Parathyroid adenoma (tissue), 2 donors: ENCODE measurements around the gene MCC.

Experiments used
- H2AFZ ChIP-seq: fragments of 300-600 bp; sonication (generic); one replicate; pipeline ENCODE4 v1.7.0; 2017; ENCODE audit warnings: antibody characterized with exemption, mild to moderate bottlenecking
- H3K27ac ChIP-seq: fragments of 300-600 bp; sonication (generic); one replicate; pipeline ENCODE4 v1.7.0; 2017
- H3K27me3 ChIP-seq: fragments of 300-600 bp; sonication (generic); one replicate; pipeline ENCODE4 v1.7.0; 2017; ENCODE audit warnings: low read length; ENCODE audit not compliant: control insufficient read depth, insufficient read depth
- H3K36me3 ChIP-seq: fragments of 300-600 bp; sonication (generic); one replicate; pipeline ENCODE4 v1.7.0; 2017; ENCODE audit warnings: low read length; ENCODE audit not compliant: control insufficient read depth, insufficient read depth
- H3K4me1 ChIP-seq: fragments of 300-600 bp; sonication (generic); one replicate; pipeline ENCODE4 v1.7.0; 2017; ENCODE audit warnings: control low read depth
- H3K4me2 ChIP-seq: fragments of 300-600 bp; sonication (generic); one replicate; pipeline ENCODE4 v1.7.0; 2017; ENCODE audit warnings: low read length
- H3K4me3 ChIP-seq: fragments of 300-600 bp; sonication (generic); one replicate; pipeline ENCODE4 v1.7.0; 2017; ENCODE audit warnings: low read depth, low read length
- H3K79me2 ChIP-seq: fragments of 300-600 bp; sonication (generic); one replicate; pipeline ENCODE4 v1.7.0; 2017; ENCODE audit warnings: control low read depth
- H3K9ac ChIP-seq: fragments of 300-600 bp; sonication (generic); one replicate; pipeline ENCODE4 v1.7.0; 2017; ENCODE audit warnings: mild to moderate bottlenecking
- H3K9me3 ChIP-seq: fragments of 300-600 bp; sonication (generic); one replicate; pipeline ENCODE4 v1.7.0; 2017; ENCODE audit warnings: low read length; ENCODE audit not compliant: control insufficient read depth
- CTCF ChIP-seq: fragments of 300-600 bp; sonication (generic); IDR thresholded peaks from one replicate; pipeline ENCODE4 v1.7.0; 2017; ENCODE audit warnings: antibody characterized with exemption, mild to moderate bottlenecking
- donor health status: primary hyperparathyroidism.

The MCC gene

DNA sequence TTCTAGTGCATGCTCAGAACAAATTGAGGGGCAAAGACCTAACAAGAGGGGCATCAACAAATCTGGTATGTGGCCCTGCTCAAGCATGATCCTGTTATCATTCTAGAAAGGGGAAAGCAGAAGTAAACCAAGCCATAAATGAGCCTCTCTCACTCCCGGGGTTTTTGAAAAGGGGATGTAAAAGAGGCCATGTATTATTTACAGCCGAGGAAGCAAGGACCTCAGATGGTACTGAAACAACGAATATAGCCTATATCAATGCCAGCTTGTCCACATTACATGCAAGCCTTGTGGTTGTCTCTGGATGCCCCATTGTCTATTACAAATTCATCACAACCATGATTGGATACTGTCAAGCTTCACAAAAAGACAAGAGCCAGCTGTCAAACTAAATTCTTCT, 300.3 kb downstream of the MCC start:
- Histone ChIP-seq H3K9me3 (no peaks in the 10 kb centered on the region), H2AFZ (no peak overlapping the region), H3K4me1 (peaks cover 56% of the 10 kb centered on the region), H3K4me2 (no peak overlapping the region), H3K36me3 (no peaks in the 10 kb centered on the region), H3K27me3 (no peaks in the 10 kb centered on the region), H3K4me3 (no peak overlapping the region), H3K27ac (no peak overlapping the region), H3K79me2 (peaks cover 90% of the 10 kb centered on the region), H3K9ac (no peak overlapping the region)
- TF ChIP-seq CTCF, result no peak

GRCh38 chr5:113186061-113186460, 302.2 kb downstream of the MCC start:
- Histone ChIP-seq H3K4me3 (no peak overlapping the region), H3K9me3 (no peaks in the 10 kb centered on the region), H3K27me3 (no peaks in the 10 kb centered on the region), H3K4me2 (peak overlapping the region; percentile 20), H3K4me1 (peaks cover 68% of the 10 kb centered on the region), H3K9ac (no peak overlapping the region), H3K27ac (no peak overlapping the region), H2AFZ (no peak overlapping the region), H3K79me2 (peaks cover 82% of the 10 kb centered on the region), H3K36me3 (no peaks in the 10 kb centered on the region)
- no peak for TF ChIP-seq CTCF

DNA sequence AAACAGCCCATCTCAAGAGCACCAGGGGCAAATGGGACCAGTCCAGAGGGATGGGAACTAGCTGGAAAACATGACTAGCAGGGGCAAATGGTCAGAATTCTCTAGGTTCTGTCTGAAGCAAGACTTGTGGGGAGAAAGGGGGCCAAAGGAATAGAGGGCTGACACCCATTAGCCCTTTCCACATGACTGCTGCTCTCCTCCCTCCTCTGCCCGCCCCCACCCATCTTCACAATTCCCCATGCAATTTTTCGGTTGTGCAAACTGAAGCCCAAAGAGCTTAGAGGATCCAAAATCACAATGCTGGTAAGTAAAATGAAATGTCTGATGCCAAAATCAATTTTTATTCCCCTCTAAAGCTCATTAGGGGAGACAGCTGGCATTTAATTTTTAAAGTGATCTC, 304.6 kb downstream of the MCC start:
- H2AFZ ChIP-seq, result no peak overlapping the region
- no peaks in the 10 kb centered on the region for H3K36me3 ChIP-seq
- H3K9ac ChIP-seq, result no peak overlapping the region
- peaks cover 54% of the 10 kb centered on the region for H3K4me1 ChIP-seq
- TF ChIP-seq CTCF, result no peak
- no peak overlapping the region for H3K27ac ChIP-seq
- H3K27me3 ChIP-seq, result no peaks in the 10 kb centered on the region
- no peaks in the 10 kb centered on the region for H3K9me3 ChIP-seq
- H3K79me2 ChIP-seq, result peaks cover 74% of the 10 kb centered on the region
- H3K4me3 ChIP-seq, result no peak overlapping the region
- no peak overlapping the region for H3K4me2 ChIP-seq

DNA sequence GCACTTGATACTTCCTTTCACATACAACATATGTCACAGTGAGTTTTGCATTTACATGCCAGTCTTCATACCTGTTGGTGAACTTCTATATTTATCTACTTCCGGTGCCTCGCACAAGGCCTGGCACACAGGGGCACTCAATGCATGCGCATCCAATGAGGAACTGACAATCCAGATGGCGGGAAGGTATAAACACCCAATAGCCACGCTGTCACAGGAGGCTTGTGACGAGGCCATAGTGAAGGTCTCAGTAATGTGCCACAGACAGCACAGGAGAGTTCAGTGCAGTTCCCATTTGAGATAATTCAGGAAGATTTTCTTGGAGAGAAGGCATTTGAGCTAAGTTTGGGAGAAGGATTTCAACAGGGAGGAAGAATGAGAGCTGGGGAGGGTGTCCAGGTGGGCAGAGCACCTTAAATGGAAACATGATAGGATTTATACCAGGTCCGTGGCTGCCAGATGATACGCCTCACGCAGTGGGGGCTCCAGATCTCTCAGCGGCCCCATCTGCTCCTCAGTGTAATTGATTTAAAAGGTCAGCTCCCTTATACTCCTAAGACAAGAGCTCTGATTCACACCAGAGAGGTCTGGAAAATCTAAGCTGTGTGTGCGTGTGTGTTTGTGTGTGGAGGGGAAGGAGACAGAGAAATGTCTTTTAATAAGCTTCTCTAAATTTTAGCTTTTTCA, 305.5 kb downstream of the MCC start:
- H3K9me3 ChIP-seq, result no peaks in the 10 kb centered on the region
- H3K36me3 ChIP-seq, result no peaks in the 10 kb centered on the region
- H3K27ac ChIP-seq, result peak overlapping the region; percentile 3
- peaks cover 61% of the 10 kb centered on the region for H3K4me1 ChIP-seq
- no peak overlapping the region for H2AFZ ChIP-seq
- no peak for TF ChIP-seq CTCF
- no peak overlapping the region for H3K4me3 ChIP-seq
- peaks cover 69% of the 10 kb centered on the region for H3K79me2 ChIP-seq
- H3K4me2 ChIP-seq, result peak overlapping the region; percentile 18
- H3K27me3 ChIP-seq, result no peaks in the 10 kb centered on the region
- no peak overlapping the region for H3K9ac ChIP-seq

- TF ChIP-seq CTCF, result no peak
- Histone ChIP-seq H3K4me1 (peaks cover 61% of the 10 kb centered on the region), H3K4me2 (peak overlapping the region; percentile 5), H3K9ac (no peak overlapping the region), H2AFZ (no peak overlapping the region), H3K27ac (peak overlapping the region; percentile 3), H3K27me3 (no peaks in the 10 kb centered on the region), H3K4me3 (no peak overlapping the region), H3K9me3 (no peaks in the 10 kb centered on the region), H3K36me3 (no peaks in the 10 kb centered on the region), H3K79me2 (peaks cover 67% of the 10 kb centered on the region)
Observed at GRCh38 chr5:113181853-113182490, 306.3 kb downstream of the MCC start.
